ENCODE data around the gene YIF1B.

- TF ChIP-seq FOXM1 (IDR thresholded peaks at IDR 0.05; ENCODE audit: borderline replicate concordance) (no peak), ARNT (IDR thresholded peaks at IDR 0.05) (no peak), SP1 (IDR thresholded peaks at IDR 0.05) (no peak), FOXK2 (IDR thresholded peaks at IDR 0.05) (no peak), ZNF384 (IDR thresholded peaks at IDR 0.05) (no peak)
These were observed 1.4 kb upstream of the YIF1B start for GRCh38 chr19:38317104-38317612.

Data from HEK293T (cell line).